Stomach smooth muscle (tissue), 2 donors: ENCODE data around the gene MAVS.
"Not testable (repeated sequence)": the region's sequence is repeated elsewhere in the genome, so short reads cannot be mapped to it uniquely, and the experiment has no call there.

Source experiments
- H3K27ac ChIP-seq: one replicate; pipeline ENCODE4 v1.7.0; 2013; ENCODE audit warnings: mild to moderate bottlenecking, low read length, inconsistent platforms
- H3K27me3 ChIP-seq, 2 donors: one replicate each; pipeline ENCODE4 v1.7.0; 2013; ENCODE audit warnings: low read length in 2 of 2; ENCODE audit not compliant: insufficient read depth in 2 of 2, control insufficient read depth in 1 of 2
- H3K36me3 ChIP-seq, 2 donors: one replicate each; pipeline ENCODE4 v1.7.0; 2013; ENCODE audit warnings: low read length in 2 of 2; ENCODE audit not compliant: control insufficient read depth in 2 of 2, insufficient read depth in 2 of 2
- H3K4me1 ChIP-seq: one replicate; pipeline ENCODE4 v1.7.0; 2013; ENCODE audit warnings: low read length; ENCODE audit not compliant: control insufficient read depth, insufficient read depth
- H3K4me3 ChIP-seq, 2 donors: one replicate each; pipeline ENCODE4 v1.7.0; 2013; ENCODE audit warnings: low read length in 2 of 2
- H3K9ac ChIP-seq, 2 donors: one replicate each; pipeline ENCODE4 v1.7.0; 2013; ENCODE audit warnings: low read length in 2 of 2, mild to moderate bottlenecking in 1 of 2
- H3K9me3 ChIP-seq, 2 donors: one replicate each; pipeline ENCODE4 v1.7.0; 2013; ENCODE audit warnings: low read length in 2 of 2; ENCODE audit not compliant: control insufficient read depth in 2 of 2
- donor health status: healthy.
- donor health status: Pancreatic carcinoma.

The MAVS gene

GRCh38 chr20:3900187-3900604 lies 53.6 kb downstream of the MAVS start:
- no peak overlapping the region for H3K9ac ChIP-seq
- no peak overlapping the region for H3K4me3 ChIP-seq
- H3K4me1 ChIP-seq = peaks cover 21% of the 10 kb centered on the region
- H3K36me3 ChIP-seq = no peaks in the 10 kb centered on the region
- H3K9me3 ChIP-seq = no peaks in the 10 kb centered on the region
- no peak overlapping the region for H3K27ac ChIP-seq
- no peaks in the 10 kb centered on the region for H3K27me3 ChIP-seq

DNA sequence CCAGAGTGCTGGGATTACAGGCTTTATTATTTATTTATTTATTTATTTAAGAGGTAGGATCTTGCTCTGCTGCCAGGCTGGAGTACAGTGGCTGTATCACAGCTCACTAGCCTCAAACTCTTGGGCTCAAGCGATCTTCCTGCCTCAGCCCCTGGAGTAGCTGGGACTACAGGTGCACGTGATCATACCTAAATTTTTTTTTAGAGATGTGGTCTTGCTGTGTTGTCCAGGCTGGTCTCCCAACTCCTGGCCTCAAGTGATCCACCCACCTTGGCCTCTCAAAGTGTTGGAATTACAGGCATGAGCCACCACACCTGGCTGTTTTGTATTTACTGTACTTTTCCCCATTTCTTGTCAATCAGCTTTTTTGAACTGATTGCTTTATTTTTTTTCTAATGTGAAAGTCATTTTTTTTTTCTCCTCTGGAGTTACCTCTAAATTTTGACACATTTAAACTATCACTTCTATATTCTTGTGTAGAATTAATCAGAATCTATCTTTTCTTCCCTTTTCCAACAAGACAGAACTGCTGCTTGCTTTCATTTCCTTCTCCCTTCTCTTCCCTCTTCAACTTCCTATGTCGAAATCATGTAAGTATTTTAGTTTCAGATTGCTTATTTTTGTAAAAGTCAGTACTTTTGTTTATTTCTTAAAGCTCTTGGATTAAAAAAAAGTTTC lies 54.5 kb downstream of the MAVS start:
- Histone ChIP-seq H3K27ac (no peak overlapping the region), H3K36me3 (no peaks in the 10 kb centered on the region), H3K9ac (no peak overlapping the region), H3K4me1 (peaks cover 20% of the 10 kb centered on the region), H3K9me3 (no peaks in the 10 kb centered on the region), H3K27me3 (no peaks in the 10 kb centered on the region), H3K4me3 (no peak overlapping the region)

GRCh38 chr20:3901706-3902440 lies 55.2 kb downstream of the MAVS start:
- no peaks in the 10 kb centered on the region for H3K36me3 ChIP-seq
- peaks cover 13% of the 10 kb centered on the region for H3K4me1 ChIP-seq
- H3K4me3 ChIP-seq = no peak overlapping the region

DNA sequence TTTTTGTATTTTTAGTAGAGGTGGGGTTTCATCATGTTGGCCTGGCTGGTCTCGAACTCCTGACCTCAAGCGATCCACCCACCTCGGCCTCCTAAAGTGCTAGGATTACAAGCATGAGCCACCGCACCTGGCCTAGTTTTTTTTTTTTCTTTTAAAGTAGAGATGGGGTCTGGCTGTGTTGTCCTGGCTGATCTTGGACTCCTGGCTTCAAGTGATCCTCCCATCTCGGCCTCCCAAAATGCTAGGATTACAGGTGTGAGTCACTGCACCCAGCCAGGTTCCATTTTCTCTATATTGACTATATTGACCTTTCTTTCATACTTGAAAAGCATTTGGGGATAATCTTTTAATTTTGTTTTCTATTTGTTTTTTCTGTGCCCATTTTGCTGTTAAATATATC lies 55.8 kb downstream of the MAVS start:
- H3K9ac ChIP-seq = no peak overlapping the region
- H3K27ac ChIP-seq = no peak overlapping the region
- H3K36me3 ChIP-seq = no peaks in the 10 kb centered on the region
- H3K9me3 ChIP-seq = no peaks in the 10 kb centered on the region
- H3K4me3 ChIP-seq = no peak overlapping the region
- H3K4me1 ChIP-seq = peaks cover 9% of the 10 kb centered on the region
- H3K27me3 ChIP-seq = no peaks in the 10 kb centered on the region

More at GRCh38 chr20:3901706-3902440, 55.2 kb downstream of the MAVS start:
- no peaks in the 10 kb centered on the region for H3K27me3 ChIP-seq
- H3K9me3 ChIP-seq = no peaks in the 10 kb centered on the region
- H3K27ac ChIP-seq = no peak overlapping the region
- H3K9ac ChIP-seq = no peak overlapping the region

GRCh38 chr20:3904224-3904623 lies 57.6 kb downstream of the MAVS start:
- Histone ChIP-seq H3K27ac (no peak overlapping the region), H3K4me1 (peaks cover 7% of the 10 kb centered on the region), H3K9me3 (no peaks in the 10 kb centered on the region), H3K4me3 (no peak overlapping the region), H3K27me3 (no peaks in the 10 kb centered on the region), H3K36me3 (peaks cover 11% of the 10 kb centered on the region in 2 donors), H3K9ac (no peak overlapping the region)

- H3K4me1 ChIP-seq = peaks cover 6% of the 10 kb centered on the region
- no peak overlapping the region for H3K27ac ChIP-seq
- H3K9me3 ChIP-seq = no peaks in the 10 kb centered on the region
- no peak overlapping the region for H3K9ac ChIP-seq
- no peak overlapping the region for H3K4me3 ChIP-seq
- no peaks in the 10 kb centered on the region for H3K27me3 ChIP-seq
- peaks cover 11 to 15% of the 10 kb centered on the region in 2 donors for H3K36me3 ChIP-seq
Measured at GRCh38 chr20:3904857-3905256, 58.2 kb downstream of the MAVS start.

DNA sequence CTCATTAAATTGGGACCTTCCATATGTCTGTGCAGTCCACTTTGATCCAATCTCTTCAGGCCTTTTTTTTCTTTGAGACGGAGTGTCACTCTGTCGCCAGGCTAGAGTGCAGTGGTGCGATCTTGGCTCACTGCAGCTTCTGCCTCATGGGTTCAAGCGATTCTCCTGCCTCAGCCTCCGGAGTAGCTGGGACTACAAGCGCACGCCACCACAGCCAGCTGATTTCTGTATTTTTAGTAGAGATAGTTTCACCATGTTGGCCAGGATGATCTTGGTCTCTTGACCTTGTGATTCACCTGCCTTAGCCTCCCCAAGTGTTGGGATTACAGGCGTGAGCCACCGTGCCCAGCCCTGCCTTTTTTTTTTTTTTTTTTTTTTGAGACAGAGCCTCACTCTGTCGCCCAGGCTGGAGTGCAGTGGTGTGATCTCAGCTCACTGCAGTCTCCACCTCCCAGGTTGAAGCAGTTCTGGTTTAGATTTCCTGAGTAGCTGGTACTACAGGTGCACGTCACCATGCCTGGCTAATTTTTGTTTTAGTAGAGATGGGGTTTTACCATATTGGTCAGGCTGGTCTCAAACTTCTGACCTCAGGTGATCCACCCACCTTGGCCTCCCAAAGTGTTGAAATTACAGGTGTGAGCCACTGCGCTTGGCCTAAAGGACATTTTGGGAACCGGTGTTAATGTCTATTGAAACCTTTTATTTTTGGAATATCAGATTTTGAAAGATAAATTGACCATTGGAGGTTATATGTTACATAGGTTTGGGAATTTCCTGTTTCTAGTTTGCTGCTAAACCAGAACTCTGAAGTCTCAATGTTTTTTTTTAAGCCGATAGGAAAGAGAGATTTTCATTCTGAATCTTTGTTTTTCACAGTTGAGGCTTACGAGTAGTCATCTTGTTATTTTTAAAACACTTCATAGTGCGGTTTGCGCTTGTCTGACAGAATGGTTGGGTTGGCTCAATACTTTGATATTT lies 60.4 kb downstream of the MAVS start:
- not testable (repeated sequence) for H3K27ac ChIP-seq, H3K9ac ChIP-seq, H3K9me3 ChIP-seq, H3K27me3 ChIP-seq, H3K4me1 ChIP-seq, H3K4me3 ChIP-seq
- peaks cover 22 to 23% of the 10 kb centered on the region in 2 donors for H3K36me3 ChIP-seq

- H3K4me1 ChIP-seq = peaks cover 4% of the 10 kb centered on the region
- H3K9ac ChIP-seq = no peak overlapping the region
- no peaks in the 10 kb centered on the region for H3K27me3 ChIP-seq
- H3K36me3 ChIP-seq = peaks cover 29% of the 10 kb centered on the region in 2 donors
- H3K9me3 ChIP-seq = no peaks in the 10 kb centered on the region
- no peak overlapping the region for H3K27ac ChIP-seq
- H3K4me3 ChIP-seq = no peak overlapping the region
Measured at GRCh38 chr20:3908667-3909066, 62.0 kb downstream of the MAVS start.

DNA sequence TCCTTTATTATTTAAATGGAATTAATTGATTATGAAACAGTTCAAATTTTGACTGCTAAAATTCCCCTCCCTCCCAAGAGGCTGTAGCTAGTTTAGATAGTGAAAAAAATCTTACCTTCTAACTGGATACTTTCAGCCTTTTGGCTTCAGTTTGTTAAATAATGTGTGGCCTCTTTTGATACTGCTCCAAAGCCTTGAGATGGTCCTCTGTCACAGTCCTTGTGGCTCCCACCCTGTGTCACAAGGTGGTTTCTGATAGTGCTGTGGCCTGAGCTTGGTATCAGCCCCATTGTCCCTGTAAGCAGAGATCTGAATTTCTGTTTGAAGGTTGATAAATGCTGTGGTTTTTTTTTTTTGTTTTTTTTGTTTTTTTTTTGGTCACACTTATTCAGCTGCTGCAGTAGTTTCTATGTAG lies 63.3 kb downstream of the MAVS start:
- peaks cover 1% of the 10 kb centered on the region for H3K4me1 ChIP-seq
- no peaks in the 10 kb centered on the region for H3K27me3 ChIP-seq
- no peak overlapping the region for H3K9ac ChIP-seq
- H3K27ac ChIP-seq = no peak overlapping the region
- no peak overlapping the region for H3K4me3 ChIP-seq
- H3K36me3 ChIP-seq = peaks cover 34 to 35% of the 10 kb centered on the region in 2 donors
- no peaks in the 10 kb centered on the region for H3K9me3 ChIP-seq

- Histone ChIP-seq H3K9ac (no peak overlapping the region), H3K9me3 (no peaks in the 10 kb centered on the region), H3K4me3 (no peak overlapping the region), H3K27me3 (no peaks in the 10 kb centered on the region), H3K27ac (no peak overlapping the region), H3K36me3 (peaks cover 34 to 35% of the 10 kb centered on the region in 2 donors), H3K4me1 (no peaks in the 10 kb centered on the region)
Measured at GRCh38 chr20:3910853-3911252, 64.2 kb downstream of the MAVS start.
